Measurements from ENCODE around the gene CCL24. TPM values are rescaled to one million over a fixed set of nuclear protein-coding genes. Genes with fewer than 3 reads are reported as not detected.
"Not testable (repeated sequence)": the region's sequence is repeated elsewhere in the genome, so short reads cannot be mapped to it uniquely, and the experiment has no call there.

CCL24 gene
- polyA plus RNA-seq, 1 donor, result 32.1 TPM

DNA sequence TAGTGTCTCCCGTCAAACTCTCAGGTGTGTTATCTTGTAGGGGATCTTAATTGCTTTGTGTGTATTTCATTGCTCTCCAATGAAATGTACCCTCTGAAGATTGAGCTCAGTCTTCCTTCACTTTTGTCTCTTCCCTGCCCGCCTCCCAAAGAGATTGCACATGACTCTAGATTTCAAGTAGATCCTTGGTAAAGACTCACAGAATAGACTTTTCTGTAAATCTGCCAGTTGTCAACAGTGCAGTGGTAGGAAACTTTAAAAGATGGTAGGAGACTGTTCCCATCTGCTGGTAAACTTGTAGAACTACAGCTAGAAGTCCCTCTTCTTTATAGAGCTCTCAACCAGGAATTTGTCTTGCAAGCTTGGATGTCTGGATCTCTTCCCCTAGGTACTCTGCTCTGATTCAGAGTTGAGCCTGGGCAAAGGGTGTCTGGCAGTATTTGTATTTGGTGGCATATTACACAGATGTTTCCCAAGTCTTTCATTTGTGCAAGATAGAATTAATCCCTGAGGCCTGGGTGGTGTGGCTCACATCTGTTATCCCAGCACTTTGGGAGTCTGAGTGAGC, 51.2 kb downstream of the CCL24 start:
- no peaks in the 10 kb centered on the region for H3K36me3 ChIP-seq (ENCODE audit: control insufficient read depth, insufficient read depth, low read length)
- no peak overlapping the region for H3K27ac ChIP-seq (ENCODE audit: low read length)
- no peak overlapping the region for H3K4me3 ChIP-seq (ENCODE audit: low read length)
- no peaks in the 10 kb centered on the region for H3K9me3 ChIP-seq (ENCODE audit: control insufficient read depth, low read depth, low read length)
- DNase-seq, result peak; percentile 21 to 35
- no peaks in the 10 kb centered on the region for H3K27me3 ChIP-seq (ENCODE audit: control insufficient read depth, insufficient read depth, low read length)
- no peaks in the 10 kb centered on the region for H3K4me1 ChIP-seq (ENCODE audit: control insufficient read depth, insufficient read depth, low read length)
- WGBS (ENCODE audit: insufficient coverage, low lambda C conversion rate), result no CpG with 5 or more reads among the region's 2 CpGs

DNA sequence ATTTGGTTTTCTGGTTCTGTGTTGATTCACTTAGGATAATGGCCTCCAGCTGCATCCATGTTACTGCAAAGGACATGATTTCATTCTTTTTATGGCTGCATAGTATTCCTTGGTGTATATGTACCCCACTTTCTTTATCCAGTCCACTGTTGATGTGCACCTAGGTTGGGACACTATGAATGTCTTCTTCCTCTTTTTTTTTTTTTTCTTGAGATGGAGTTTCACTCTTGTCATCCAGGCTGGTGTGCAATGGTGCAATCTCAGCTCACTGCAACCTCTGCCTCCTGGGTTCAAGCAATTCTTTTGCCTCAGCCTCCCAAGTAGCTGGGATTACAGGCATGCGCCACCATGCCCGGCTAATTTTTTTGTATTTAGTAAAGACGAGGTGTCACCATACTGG, 51.8 kb downstream of the CCL24 start:
- H3K4me1 ChIP-seq (ENCODE audit: control insufficient read depth, insufficient read depth, low read length); H3K4me3 ChIP-seq (ENCODE audit: low read length); H3K9me3 ChIP-seq (ENCODE audit: control insufficient read depth, low read depth, low read length); DNase-seq; H3K36me3 ChIP-seq (ENCODE audit: control insufficient read depth, insufficient read depth, low read length); H3K27ac ChIP-seq (ENCODE audit: low read length); H3K27me3 ChIP-seq (ENCODE audit: control insufficient read depth, insufficient read depth, low read length): not testable (repeated sequence)
- WGBS (ENCODE audit: insufficient coverage, low lambda C conversion rate), result no CpG with 5 or more reads among the region's 3 CpGs

Other genes with a start within 250 kb of the CCL24 start
- 5.9 TPM for gene HIP1, start 74.9 kb downstream of the CCL24 start, polyA plus RNA-seq
- 0.12 TPM for gene CCL26, start 41.6 kb downstream of the CCL24 start, polyA plus RNA-seq
- gene RHBDD2, start 65.2 kb upstream of the CCL24 start, polyA plus RNA-seq, result 51.9 TPM
- gene POR, start 101.3 kb upstream of the CCL24 start, polyA plus RNA-seq, result 67.7 TPM
- 61.0 TPM for gene TMEM120A, start 180.8 kb upstream of the CCL24 start, polyA plus RNA-seq
- 55.1 TPM for gene STYXL1, start 234.2 kb upstream of the CCL24 start, polyA plus RNA-seq
- 166 TPM for gene MDH2, start 234.3 kb upstream of the CCL24 start, polyA plus RNA-seq